ENCODE measurements around the gene CNBP. TPM values are rescaled to one million over a fixed set of nuclear protein-coding genes. Genes with fewer than 3 reads are reported as not detected.

Gene CNBP
- total RNA-seq, 1 donor from 2014 or later: 298 TPM

GRCh38 chr3:129120254-129121004, 63.3 kb downstream of the CNBP start:
- Histone ChIP-seq H3K4me3 (peak overlapping the region; percentile 89), H3K27me3 (ENCODE audit: low read depth) (no peaks in the 10 kb centered on the region), H3K27ac (peak overlapping the region; percentile 95), H3K36me3 (peaks cover 7% of the 10 kb centered on the region), H3K9me3 (no peaks in the 10 kb centered on the region), H3K4me1 (peaks cover 49% of the 10 kb centered on the region)
- ATAC-seq (peak; percentile 76 to 79), DNase-seq (peak; percentile 95)
- TF ChIP-seq, protein P1, sequence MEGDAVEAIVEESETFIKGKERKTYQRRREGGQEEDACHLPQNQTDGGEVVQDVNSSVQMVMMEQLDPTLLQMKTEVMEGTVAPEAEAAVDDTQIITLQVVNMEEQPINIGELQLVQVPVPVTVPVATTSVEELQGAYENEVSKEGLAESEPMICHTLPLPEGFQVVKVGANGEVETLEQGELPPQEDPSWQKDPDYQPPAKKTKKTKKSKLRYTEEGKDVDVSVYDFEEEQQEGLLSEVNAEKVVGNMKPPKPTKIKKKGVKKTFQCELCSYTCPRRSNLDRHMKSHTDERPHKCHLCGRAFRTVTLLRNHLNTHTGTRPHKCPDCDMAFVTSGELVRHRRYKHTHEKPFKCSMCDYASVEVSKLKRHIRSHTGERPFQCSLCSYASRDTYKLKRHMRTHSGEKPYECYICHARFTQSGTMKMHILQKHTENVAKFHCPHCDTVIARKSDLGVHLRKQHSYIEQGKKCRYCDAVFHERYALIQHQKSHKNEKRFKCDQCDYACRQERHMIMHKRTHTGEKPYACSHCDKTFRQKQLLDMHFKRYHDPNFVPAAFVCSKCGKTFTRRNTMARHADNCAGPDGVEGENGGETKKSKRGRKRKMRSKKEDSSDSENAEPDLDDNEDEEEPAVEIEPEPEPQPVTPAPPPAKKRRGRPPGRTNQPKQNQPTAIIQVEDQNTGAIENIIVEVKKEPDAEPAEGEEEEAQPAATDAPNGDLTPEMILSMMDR (IDR thresholded peaks at IDR 0.05): peak; percentile 47
- intact Hi-C loops (cut with DNase I): no loop called here

GRCh38 chr3:129119365-129120100, 64.2 kb downstream of the CNBP start:
- H3K4me1 ChIP-seq: peaks cover 58% of the 10 kb centered on the region
- peak; percentile 49 for DNase-seq
- ATAC-seq: no peak

DNA sequence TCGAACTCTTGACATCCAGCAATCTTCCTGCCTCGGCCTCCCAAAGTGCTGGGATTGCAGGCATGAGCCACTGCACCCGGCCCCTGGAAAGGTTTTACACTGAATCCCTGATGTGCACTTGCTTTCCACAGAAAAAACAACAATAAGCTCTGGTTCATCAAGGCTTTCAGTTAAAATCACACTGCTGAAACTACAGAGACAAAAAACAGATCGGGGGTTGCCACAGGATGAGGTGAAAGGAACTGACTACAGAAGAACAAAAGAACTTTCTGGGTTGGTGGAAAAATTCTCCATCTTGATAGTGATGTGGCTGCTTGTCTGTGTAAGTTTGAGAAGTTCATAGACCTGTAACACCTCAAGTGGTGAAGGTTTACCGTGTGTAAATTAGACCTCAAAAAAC, 65.0 kb downstream of the CNBP start:
- TF ChIP-seq, protein P1 (IDR thresholded peaks at IDR 0.05): no peak
- peak overlapping the region; percentile 95 for H3K27ac ChIP-seq
- DNase-seq (no peak), ATAC-seq (no peak)
- peak overlapping the region; percentile 89 for H3K4me3 ChIP-seq
- no peaks in the 10 kb centered on the region for H3K9me3 ChIP-seq
- no peaks in the 10 kb centered on the region for H3K27me3 ChIP-seq (ENCODE audit: low read depth)
- peaks cover 64% of the 10 kb centered on the region for H3K4me1 ChIP-seq
- intact Hi-C loops (cut with DNase I): no loop called here
- peaks cover 15% of the 10 kb centered on the region for H3K36me3 ChIP-seq

More at GRCh38 chr3:129119365-129120100, 64.2 kb downstream of the CNBP start:
- Histone ChIP-seq H3K36me3 (peaks cover 15% of the 10 kb centered on the region), H3K9me3 (no peaks in the 10 kb centered on the region), H3K4me3 (peak overlapping the region; percentile 89), H3K27ac (peak overlapping the region; percentile 95), H3K27me3 (ENCODE audit: low read depth) (no peaks in the 10 kb centered on the region)
- intact Hi-C loops (cut with DNase I): no loop called here
- TF ChIP-seq, protein P1 (IDR thresholded peaks at IDR 0.05): no peak

Other genes starting within 250 kb of the CNBP start
- gene CFAP92, start 189.8 kb downstream of the CNBP start, total RNA-seq: 2.0 TPM
- gene EFCC1, start 182.6 kb downstream of the CNBP start, total RNA-seq: 12.1 TPM
- 2.6 TPM for gene GP9, start 123.1 kb downstream of the CNBP start, total RNA-seq
- 29.9 TPM for gene RAB43, start 62.1 kb downstream of the CNBP start, total RNA-seq
- gene ISY1, start 22.8 kb downstream of the CNBP start, total RNA-seq: 31.0 TPM
- 150 TPM for gene COPG1, start 65.7 kb upstream of the CNBP start, total RNA-seq
- gene HMCES, start 95.0 kb upstream of the CNBP start, total RNA-seq: 28.1 TPM
- 4.8 TPM for gene EFCAB12, start 244.7 kb upstream of the CNBP start, total RNA-seq